Hepatocyte (in vitro differentiated cells): ENCODE measurements around the gene POLD2.

Experiments used
- EZH2phosphoT487 ChIP-seq: fragments of 200-600 bp; sonication (generic); IDR thresholded peaks from one replicate; pipeline ENCODE4 v1.6.1; 2018; ENCODE audit warnings: antibody characterized with exemption, mild to moderate bottlenecking, low read depth, moderate library complexity; ENCODE audit not compliant: unreplicated experiment, severe bottlenecking
- TF ChIP-seq, protein P1 (sequence below): fragments of 200-600 bp; sonication (generic); IDR thresholded peaks from 2 replicates; pipeline ENCODE4 v1.5.1; 2016; ENCODE audit warnings: antibody characterized with exemption, mild to moderate bottlenecking; ENCODE audit not compliant: poor library complexity

DNA sequence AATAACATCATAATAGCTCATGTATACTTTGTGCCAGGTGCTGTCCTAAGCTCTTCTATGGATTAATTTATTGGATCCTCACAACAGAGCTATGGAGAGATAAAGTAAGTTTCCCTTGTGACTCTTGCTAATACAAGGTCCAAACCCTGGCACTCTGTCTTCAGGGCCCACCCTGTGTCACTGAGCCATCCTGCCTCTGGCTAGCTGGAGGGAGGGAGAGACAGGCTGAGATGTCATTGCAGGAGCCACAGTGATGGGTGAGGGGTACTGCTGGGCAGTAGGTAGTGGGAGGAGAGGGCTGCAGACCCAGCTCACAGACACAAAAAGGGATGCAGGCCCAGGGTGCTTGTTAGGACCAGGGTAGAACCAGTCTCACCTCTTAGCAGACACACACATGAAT lies 49.0 kb upstream of the POLD2 start:
- TF ChIP-seq, protein P1, sequence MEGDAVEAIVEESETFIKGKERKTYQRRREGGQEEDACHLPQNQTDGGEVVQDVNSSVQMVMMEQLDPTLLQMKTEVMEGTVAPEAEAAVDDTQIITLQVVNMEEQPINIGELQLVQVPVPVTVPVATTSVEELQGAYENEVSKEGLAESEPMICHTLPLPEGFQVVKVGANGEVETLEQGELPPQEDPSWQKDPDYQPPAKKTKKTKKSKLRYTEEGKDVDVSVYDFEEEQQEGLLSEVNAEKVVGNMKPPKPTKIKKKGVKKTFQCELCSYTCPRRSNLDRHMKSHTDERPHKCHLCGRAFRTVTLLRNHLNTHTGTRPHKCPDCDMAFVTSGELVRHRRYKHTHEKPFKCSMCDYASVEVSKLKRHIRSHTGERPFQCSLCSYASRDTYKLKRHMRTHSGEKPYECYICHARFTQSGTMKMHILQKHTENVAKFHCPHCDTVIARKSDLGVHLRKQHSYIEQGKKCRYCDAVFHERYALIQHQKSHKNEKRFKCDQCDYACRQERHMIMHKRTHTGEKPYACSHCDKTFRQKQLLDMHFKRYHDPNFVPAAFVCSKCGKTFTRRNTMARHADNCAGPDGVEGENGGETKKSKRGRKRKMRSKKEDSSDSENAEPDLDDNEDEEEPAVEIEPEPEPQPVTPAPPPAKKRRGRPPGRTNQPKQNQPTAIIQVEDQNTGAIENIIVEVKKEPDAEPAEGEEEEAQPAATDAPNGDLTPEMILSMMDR: no peak
- TF ChIP-seq EZH2phosphoT487: no peak
